SK-N-MC (cell line): ENCODE results near the gene CCDC187.

Experiments
- DNase-seq: peaks from one replicate; pipeline ENCODE4 v3.0.0-alpha.2; 2011; ENCODE audit warnings: low read depth, low spot score
- H3K27ac ChIP-seq: fragments of 200-600 bp; sonication (generic); 2 replicates; pipeline ENCODE4 v1.5.1; 2016; ENCODE audit warnings: mixed run types
- H3K36me3 ChIP-seq: fragments of 200-600 bp; sonication (generic); 2 replicates; pipeline ENCODE4 v1.6.1; 2017; ENCODE audit warnings: antibody characterized with exemption, low read length, mixed read lengths; ENCODE audit not compliant: insufficient read depth
- H3K4me3 ChIP-seq: fragments of 200-600 bp; sonication (generic); 2 replicates; pipeline ENCODE4 v1.5.1; 2016
- H3K9ac ChIP-seq: fragments of 200-600 bp; sonication (generic); 2 replicates; pipeline ENCODE4 v1.8.0; 2017; ENCODE audit warnings: mixed run types, mixed read lengths; ENCODE audit not compliant: insufficient read length
- H3K9me3 ChIP-seq: fragments of 200-600 bp; sonication (generic); 2 replicates; pipeline ENCODE4 v1.6.1; 2017; ENCODE audit warnings: low read depth, mild to moderate bottlenecking, antibody characterized with exemption, low read length, moderate library complexity, mixed read lengths
- EZH2 ChIP-seq: fragments of 200-600 bp; sonication (generic); IDR thresholded peaks from one replicate; pipeline ENCODE4 v1.6.1; 2017; ENCODE audit warnings: antibody characterized with exemption
- FOXP2 ChIP-seq: optimal IDR thresholded peaks from 2 replicates; pipeline ENCODE3; 2011; ENCODE audit warnings: mild to moderate bottlenecking, moderate library complexity; ENCODE audit not compliant: insufficient read depth; ENCODE audit errors: extremely low read length, control extremely low read depth
- POLR2AphosphoS5 ChIP-seq: IDR thresholded peaks from 2 replicates; pipeline ENCODE4 v1.6.1; 2012; ENCODE audit warnings: mild to moderate bottlenecking, low read depth, low read length, borderline replicate concordance

The CCDC187 gene

DNA sequence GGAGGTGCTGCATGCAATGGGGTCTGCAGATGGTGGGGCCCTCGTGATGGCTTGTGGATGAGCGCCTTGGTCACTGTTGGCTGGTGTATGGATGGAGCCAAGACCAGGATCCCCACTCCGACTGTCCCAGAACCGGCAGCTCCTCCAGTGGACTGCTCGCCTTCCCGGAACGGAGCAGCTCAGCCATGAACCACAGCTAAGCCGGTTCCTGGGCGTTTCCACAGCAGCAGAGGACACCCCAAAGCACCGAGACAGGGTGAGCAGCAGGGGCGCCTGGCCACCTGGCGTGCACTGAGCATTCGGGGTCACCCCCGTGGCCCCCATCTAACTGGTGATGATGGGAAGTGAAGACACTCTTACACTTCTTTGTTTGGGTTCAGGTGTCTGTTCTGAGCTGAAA lies 26.1 kb downstream of the CCDC187 start:
- no peak for DNase-seq
- Histone ChIP-seq H3K4me3 (no peak overlapping the region), H3K9ac (no peak overlapping the region), H3K36me3 (no peaks in the 10 kb centered on the region), H3K9me3 (no peaks in the 10 kb centered on the region), H3K27ac (no peak overlapping the region)
- no peak for TF ChIP-seq POLR2AphosphoS5
- no peak for TF ChIP-seq FOXP2
- TF ChIP-seq EZH2, result no peak

GRCh38 chr9:136276716-136277115 lies 27.2 kb downstream of the CCDC187 start:
- Histone ChIP-seq H3K9me3 (no peaks in the 10 kb centered on the region), H3K9ac (no peak overlapping the region), H3K4me3 (no peak overlapping the region), H3K36me3 (no peaks in the 10 kb centered on the region), H3K27ac (no peak overlapping the region)
- no peak for DNase-seq
- TF ChIP-seq FOXP2 (no peak), EZH2 (no peak), POLR2AphosphoS5 (no peak)

GRCh38 chr9:136275655-136276429 lies 28.1 kb downstream of the CCDC187 start:
- no peak overlapping the region for H3K4me3 ChIP-seq
- H3K27ac ChIP-seq, result no peak overlapping the region
- H3K9ac ChIP-seq, result no peak overlapping the region
- H3K36me3 ChIP-seq, result no peaks in the 10 kb centered on the region
- H3K9me3 ChIP-seq, result no peaks in the 10 kb centered on the region
- TF ChIP-seq EZH2 (no peak), POLR2AphosphoS5 (no peak), FOXP2 (no peak)
- DNase-seq, result no peak

- Histone ChIP-seq H3K4me3 (no peak overlapping the region), H3K9ac (no peak overlapping the region), H3K9me3 (no peaks in the 10 kb centered on the region), H3K36me3 (no peaks in the 10 kb centered on the region), H3K27ac (no peak overlapping the region)
- TF ChIP-seq EZH2, result no peak
- TF ChIP-seq FOXP2, result no peak
- TF ChIP-seq POLR2AphosphoS5, result no peak
- DNase-seq, result no peak
Measured at GRCh38 chr9:136274786-136275654, 28.9 kb downstream of the CCDC187 start.

DNA sequence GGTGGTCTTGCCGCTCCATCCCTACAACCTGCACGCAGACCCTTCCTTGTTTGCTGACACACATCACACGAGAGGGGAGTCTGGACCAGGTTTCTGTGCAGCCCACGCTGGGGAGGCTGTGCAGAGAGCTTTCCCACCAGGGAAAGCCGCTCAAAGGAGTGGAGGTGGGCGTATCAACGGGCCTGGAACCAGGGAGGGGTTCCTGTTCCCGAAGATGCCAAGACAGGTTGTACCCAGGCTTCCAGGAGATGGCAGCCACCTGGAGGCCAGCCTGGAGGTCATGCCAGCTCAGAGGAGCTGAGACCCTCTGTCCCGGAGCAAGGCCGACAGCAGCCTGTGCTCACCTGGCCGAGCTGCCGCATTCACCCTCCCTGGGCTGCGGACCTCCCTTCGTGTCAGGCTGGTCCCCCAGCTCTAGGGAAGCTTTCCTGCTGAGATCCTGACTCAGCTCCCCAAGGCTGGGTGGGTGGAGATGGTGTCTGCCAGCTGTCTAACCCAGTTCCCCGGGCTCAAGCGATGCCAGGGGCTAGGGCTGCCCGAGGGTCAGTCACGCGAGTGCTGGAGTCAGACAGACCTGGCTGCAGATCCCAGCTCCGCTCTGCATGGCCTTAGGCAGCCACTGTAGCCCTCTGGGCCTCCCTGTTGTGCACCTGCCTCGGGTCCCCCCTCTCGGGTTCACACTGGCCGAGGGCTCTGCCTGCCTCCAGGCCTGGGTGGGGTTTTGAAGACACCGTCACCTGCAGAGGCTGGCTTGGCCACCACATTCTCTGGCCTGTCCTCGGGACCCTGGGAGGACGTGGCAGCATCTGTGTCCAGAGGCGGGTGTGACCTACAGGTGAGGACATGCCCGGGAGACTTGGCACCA lies 29.7 kb downstream of the CCDC187 start:
- Histone ChIP-seq H3K9ac (no peak overlapping the region), H3K27ac (no peak overlapping the region), H3K36me3 (no peaks in the 10 kb centered on the region), H3K9me3 (no peaks in the 10 kb centered on the region), H3K4me3 (no peak overlapping the region)
- no peak for TF ChIP-seq EZH2
- no peak for TF ChIP-seq FOXP2
- TF ChIP-seq POLR2AphosphoS5, result no peak
- DNase-seq, result no peak

- Histone ChIP-seq H3K36me3 (no peaks in the 10 kb centered on the region), H3K9ac (no peak overlapping the region), H3K4me3 (no peak overlapping the region), H3K27ac (no peak overlapping the region), H3K9me3 (no peaks in the 10 kb centered on the region)
- no peak for DNase-seq
- TF ChIP-seq POLR2AphosphoS5 (no peak), FOXP2 (no peak), EZH2 (no peak)
Measured at GRCh38 chr9:136273244-136273865, 30.5 kb downstream of the CCDC187 start.

DNA sequence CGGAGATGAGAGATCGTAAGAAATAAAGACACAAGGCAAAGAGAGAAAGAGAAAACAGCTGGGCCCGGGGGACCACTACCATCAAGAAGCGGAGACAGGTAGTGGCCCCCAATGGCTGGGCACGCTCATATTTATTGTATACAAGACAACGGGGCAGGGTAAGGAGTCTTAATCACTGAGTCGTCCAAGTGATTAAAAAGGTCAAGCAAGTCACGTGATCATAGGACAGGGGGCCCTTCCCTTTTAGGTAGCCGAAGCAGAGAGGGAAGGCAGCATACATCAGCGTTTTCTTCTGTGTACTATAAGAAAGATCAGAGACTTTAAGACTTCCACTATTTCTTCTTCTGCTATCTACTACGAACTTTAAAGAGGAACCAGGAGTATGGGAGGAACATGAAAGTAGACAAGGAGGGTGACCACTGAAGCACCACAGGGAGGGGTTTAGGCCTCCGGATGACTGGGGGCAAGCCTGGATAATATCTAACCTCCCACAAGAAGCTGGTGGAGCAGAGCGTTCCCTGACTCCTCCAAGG lies 33.7 kb downstream of the CCDC187 start:
- TF ChIP-seq POLR2AphosphoS5, result no peak
- TF ChIP-seq EZH2, result no peak
- no peak for TF ChIP-seq FOXP2
- DNase-seq, result no peak

DNA sequence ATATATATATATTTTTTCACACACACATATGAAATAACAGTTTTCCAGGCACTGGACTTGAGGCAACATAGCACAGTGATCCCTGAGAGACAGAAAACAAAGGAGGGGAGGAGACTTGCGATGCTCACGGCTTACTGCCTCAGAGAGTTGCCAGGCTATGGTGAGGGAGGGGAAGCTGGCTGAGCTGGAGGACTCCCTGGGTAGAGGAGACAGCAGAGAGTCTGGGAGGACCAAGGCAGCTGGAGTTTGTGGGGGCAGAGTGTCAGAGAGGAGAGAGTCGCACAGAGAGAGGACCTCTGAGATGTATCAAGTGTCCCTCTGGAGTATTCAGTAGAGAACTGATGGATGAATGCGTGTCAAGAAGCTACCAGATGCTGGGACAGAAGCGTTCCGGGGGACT lies 35.2 kb downstream of the CCDC187 start:
- DNase-seq, result no peak
- no peak for TF ChIP-seq POLR2AphosphoS5
- no peak for TF ChIP-seq EZH2
- no peak overlapping the region for H3K4me3 ChIP-seq
- H3K9ac ChIP-seq, result no peak overlapping the region
- no peaks in the 10 kb centered on the region for H3K9me3 ChIP-seq
- no peaks in the 10 kb centered on the region for H3K36me3 ChIP-seq
- H3K27ac ChIP-seq, result no peak overlapping the region

More for the DNA sequence above, 33.7 kb downstream of the CCDC187 start:
- Histone ChIP-seq H3K9me3 (no peaks in the 10 kb centered on the region), H3K4me3 (no peak overlapping the region), H3K9ac (no peak overlapping the region), H3K36me3 (no peaks in the 10 kb centered on the region), H3K27ac (no peak overlapping the region)
